NCI-H510A treated with DMSO at 0.1 percent for 48 hours (cell line): ENCODE data around the gene CD44.
A peak's percentile ranks its signal among the peaks of the same experiment; 100 is the strongest.

ENCODE experiments used
- DNase-seq: peaks from one replicate; lab custom pipeline; 2025; lab: John Stamatoyannopoulos, UW

The CD44 gene

GRCh38 chr11:35112056-35112845 lies 26.7 kb upstream of the CD44 start:
- DNase-seq = no peak

- DNase-seq = no peak
Measured at GRCh38 chr11:35112846-35113105, 26.2 kb upstream of the CD44 start.

GRCh38 chr11:35114906-35115687 lies 23.9 kb upstream of the CD44 start:
- no peak for DNase-seq

- DNase-seq = no peak
Measured at GRCh38 chr11:35115688-35116030, 23.3 kb upstream of the CD44 start.

GRCh38 chr11:35116245-35116644 lies 22.7 kb upstream of the CD44 start:
- DNase-seq = no peak

GRCh38 chr11:35116762-35117640 lies 22.0 kb upstream of the CD44 start:
- DNase-seq = peak; percentile 12

GRCh38 chr11:35118906-35119305 lies 20.1 kb upstream of the CD44 start:
- DNase-seq = no peak

- no peak for DNase-seq
Measured at GRCh38 chr11:35121326-35121865, 17.6 kb upstream of the CD44 start.

GRCh38 chr11:35122308-35122707 lies 16.7 kb upstream of the CD44 start:
- no peak for DNase-seq

GRCh38 chr11:35126000-35126878 lies 12.7 kb upstream of the CD44 start:
- no peak for DNase-seq

- DNase-seq = no peak
Measured at GRCh38 chr11:35126879-35127581, 11.9 kb upstream of the CD44 start.

GRCh38 chr11:35127619-35128018 lies 11.4 kb upstream of the CD44 start:
- no peak for DNase-seq

- no peak for DNase-seq
Measured at GRCh38 chr11:35131094-35131493, 7.9 kb upstream of the CD44 start.

- DNase-seq = no peak
Measured at GRCh38 chr11:35131886-35132285, 7.1 kb upstream of the CD44 start.

GRCh38 chr11:35133656-35134055 lies 5.3 kb upstream of the CD44 start:
- DNase-seq = no peak

- DNase-seq = no peak
Measured at GRCh38 chr11:35134403-35135148, 4.4 kb upstream of the CD44 start.

GRCh38 chr11:35135222-35135621 lies 3.7 kb upstream of the CD44 start:
- no peak for DNase-seq

GRCh38 chr11:35136311-35136710 lies 2.7 kb upstream of the CD44 start:
- DNase-seq = no peak

GRCh38 chr11:35138058-35138457 lies 913 bp upstream of the CD44 start:
- no peak for DNase-seq

- no peak for DNase-seq
Measured at GRCh38 chr11:35138606-35138942, 397 bp upstream of the CD44 start.
